DND-41 (cell line): ENCODE results near the gene DHCR7.

Experiments used
- CTCF ChIP-seq: IDR thresholded peaks from 2 replicates; pipeline ENCODE4 v1.5.1; 2012; ENCODE audit warnings: borderline replicate concordance, low read length, moderate library complexity, mild to moderate bottlenecking; ENCODE audit not compliant: poor library complexity, severe bottlenecking; ENCODE audit errors: extremely low read depth
- EZH2 ChIP-seq: IDR thresholded peaks from 3 replicates; pipeline ENCODE4 v1.6.1; 2012; ENCODE audit warnings: borderline replicate concordance, low read depth, mild to moderate bottlenecking, moderate library complexity, low read length, inconsistent platforms; ENCODE audit not compliant: severe bottlenecking

GRCh38 chr11:71482216-71482615 lies 34.0 kb upstream of the DHCR7 start:
- TF ChIP-seq CTCF (no peak), EZH2 (no peak)
